Mammary epithelial cell (primary cell): ENCODE measurements around the gene EDC3.

Experiments used
- CTCF ChIP-seq, 2 donors: IDR thresholded peaks in 1 of 2; conservative IDR thresholded peaks in 1 of 2; 2 replicates each; pipeline ENCODE4 v1.5.1; 2011 to 2012; ENCODE audit warnings: inconsistent platforms in 2 of 2, low read length in 2 of 2, mild to moderate bottlenecking in 2 of 2, control low read depth in 1 of 2, low read depth in 1 of 2; ENCODE audit not compliant: insufficient read depth in 1 of 2; ENCODE audit errors: extremely low read depth in 1 of 2
- EZH2 ChIP-seq: IDR thresholded peaks from 2 replicates; pipeline ENCODE4 v1.6.1; 2012; ENCODE audit warnings: low read length, inconsistent platforms, borderline replicate concordance

GRCh38 chr15:74584779-74585178 lies 111.0 kb downstream of the EDC3 start:
- TF ChIP-seq CTCF (conservative IDR thresholded peaks at IDR 0.05 in 1 of 2, IDR thresholded peaks at IDR 0.05 in 1 of 2; ENCODE audit: extremely low read depth in 1 of 2, insufficient read depth in 1 of 2, low read depth in 1 of 2, low read length in 2 of 2) (no peak), EZH2 (no peak)
